Activated naive CD4-positive, alpha-beta T cell treated with anti-CD3 and anti-CD28 coated beads for 36 hours (primary cell): Measurements from ENCODE around the gene TMPRSS13. TPM values are rescaled to one million over a fixed set of nuclear protein-coding genes. Genes with fewer than 3 reads are reported as not detected.
"Not testable (repeated sequence)": the region's sequence is repeated elsewhere in the genome, so short reads cannot be mapped to it uniquely, and the experiment has no call there.

Experiments used
- CTCF ChIA-PET: fragments of 350-600 bp; sonication (Branson Sonifier 250); formaldehyde crosslinking; loops from one replicate; lab custom pipeline; 2021; ENCODE audit warnings: antibody characterized with exemption; lab: Charles Lee
- DNase-seq: peaks from one replicate; pipeline ENCODE4 v3.0.0-alpha.2; 2020
- H3K27ac Mint-ChIP-seq: one replicate; pipeline ENCODE4 v1.8.0; 2021; ENCODE audit warnings: mild to moderate bottlenecking, mixed read lengths
- H3K27me3 Mint-ChIP-seq: one replicate; pipeline ENCODE4 v1.8.0; 2021; ENCODE audit warnings: low read depth, mixed read lengths
- H3K36me3 Mint-ChIP-seq: one replicate; pipeline ENCODE4 v1.8.0; 2021; ENCODE audit warnings: low read depth, mixed read lengths
- H3K4me1 Mint-ChIP-seq: one replicate; pipeline ENCODE4 v1.8.0; 2021; ENCODE audit warnings: low read depth, mixed read lengths
- H3K4me3 Mint-ChIP-seq: one replicate; pipeline ENCODE4 v1.8.0; 2021; ENCODE audit warnings: mild to moderate bottlenecking, moderate library complexity, mixed read lengths
- H3K9me3 Mint-ChIP-seq: one replicate; pipeline ENCODE4 v1.8.0; 2021; ENCODE audit warnings: mixed read lengths
- intact Hi-C: fragments of 100-400 bp; cut with micrococcal nuclease; formaldehyde crosslinking; loops from one replicate; pipeline ENCODE4 v1.15.1; 2023
- total RNA-seq, 2 experiments: library from RNA; stranded (reverse); gene quantifications; one replicate each; pipeline ENCODE4 v1.2.3, GENCODE V29; 2021

Gene TMPRSS13
- total RNA-seq, 2 experiments from 2014 or later, result 0.15 to 0.21 TPM

- no peak for DNase-seq
- Mint-ChIP-seq H3K4me1 (peaks cover 44% of the 10 kb centered on the region), H3K4me3 (no peak overlapping the region), H3K36me3 (no peaks in the 10 kb centered on the region), H3K27me3 (no peaks in the 10 kb centered on the region), H3K9me3 (no peaks in the 10 kb centered on the region), H3K27ac (no peak overlapping the region)
- CTCF ChIA-PET, result interaction anchor here (1.0 to 5.6 kb wide), 3 partner anchors 11 to 126 kb away, joined by 3 to 53 read pairs (median 4); no protein-coding TSS in a partner anchor
- intact Hi-C loops, result no loop called here
Measured at GRCh38 chr11:117927926-117928325, 1.3 kb downstream of the TMPRSS13 start.

- H3K36me3 Mint-ChIP-seq, H3K27me3 Mint-ChIP-seq, H3K9me3 Mint-ChIP-seq, DNase-seq, intact Hi-C loops, H3K27ac Mint-ChIP-seq, H3K4me3 Mint-ChIP-seq: not testable (repeated sequence)
- H3K4me1 Mint-ChIP-seq, result peaks cover 27% of the 10 kb centered on the region
- CTCF ChIA-PET, result interaction anchor here (1.0 to 1.2 kb wide), 2 partner anchors 20 to 500 kb away, joined by 3 to 5 read pairs; no protein-coding TSS in a partner anchor
Measured at GRCh38 chr11:117926166-117926565, 3.0 kb downstream of the TMPRSS13 start.

GRCh38 chr11:117925198-117925925 lies 3.8 kb downstream of the TMPRSS13 start:
- no peaks in the 10 kb centered on the region for H3K9me3 Mint-ChIP-seq
- H3K27me3 Mint-ChIP-seq, result no peaks in the 10 kb centered on the region
- no peak overlapping the region for H3K27ac Mint-ChIP-seq
- no peak for DNase-seq
- CTCF ChIA-PET, result no interaction called here
- no peaks in the 10 kb centered on the region for H3K36me3 Mint-ChIP-seq
- intact Hi-C loops, result no loop called here
- no peak overlapping the region for H3K4me3 Mint-ChIP-seq
- H3K4me1 Mint-ChIP-seq, result peaks cover 19% of the 10 kb centered on the region

- H3K36me3 Mint-ChIP-seq, result no peaks in the 10 kb centered on the region
- CTCF ChIA-PET, result interaction anchor here (1.5 kb wide), 1 partner anchor 22 kb away, joined by 5 read pairs; no protein-coding TSS in a partner anchor
- no peaks in the 10 kb centered on the region for H3K27me3 Mint-ChIP-seq
- no peak overlapping the region for H3K27ac Mint-ChIP-seq
- no peaks in the 10 kb centered on the region for H3K9me3 Mint-ChIP-seq
- peaks cover 15% of the 10 kb centered on the region for H3K4me1 Mint-ChIP-seq
- intact Hi-C loops, result no loop called here
- DNase-seq, result no peak
- H3K4me3 Mint-ChIP-seq, result no peak overlapping the region
Measured at GRCh38 chr11:117924631-117925170, 4.5 kb downstream of the TMPRSS13 start.

GRCh38 chr11:117923773-117924172 lies 5.4 kb downstream of the TMPRSS13 start:
- CTCF ChIA-PET, result interaction anchor here (0.8 to 1.5 kb wide), 3 partner anchors 23 to 129 kb away, joined by 3 to 5 read pairs (median 5); no protein-coding TSS in a partner anchor
- Mint-ChIP-seq H3K9me3 (no peaks in the 10 kb centered on the region), H3K27ac (no peak overlapping the region), H3K4me1 (peaks cover 13% of the 10 kb centered on the region), H3K27me3 (no peaks in the 10 kb centered on the region), H3K4me3 (no peak overlapping the region), H3K36me3 (no peaks in the 10 kb centered on the region)
- no peak for DNase-seq
- intact Hi-C loops, result no loop called here

- H3K27ac Mint-ChIP-seq, result no peak overlapping the region
- no peak overlapping the region for H3K4me3 Mint-ChIP-seq
- DNase-seq, result no peak
- peaks cover 9% of the 10 kb centered on the region for H3K4me1 Mint-ChIP-seq
- no peaks in the 10 kb centered on the region for H3K9me3 Mint-ChIP-seq
- intact Hi-C loops, result no loop called here
- H3K36me3 Mint-ChIP-seq, result no peaks in the 10 kb centered on the region
- CTCF ChIA-PET, result interaction anchor here (0.8 to 1.5 kb wide), 3 partner anchors 24 to 130 kb away, joined by 3 to 5 read pairs (median 5); no protein-coding TSS in a partner anchor
- no peaks in the 10 kb centered on the region for H3K27me3 Mint-ChIP-seq
Measured at GRCh38 chr11:117923275-117923674, 5.9 kb downstream of the TMPRSS13 start.

- DNase-seq, result no peak
- Mint-ChIP-seq H3K27ac (no peak overlapping the region), H3K4me3 (no peak overlapping the region), H3K36me3 (no peaks in the 10 kb centered on the region), H3K9me3 (no peaks in the 10 kb centered on the region), H3K27me3 (no peaks in the 10 kb centered on the region), H3K4me1 (peaks cover 8% of the 10 kb centered on the region)
- intact Hi-C loops, result no loop called here
- CTCF ChIA-PET, result interaction anchor here (1.0 kb wide), 1 partner anchor 25 kb away, joined by 3 read pairs; no protein-coding TSS in a partner anchor
Measured at GRCh38 chr11:117921893-117922292, 7.3 kb downstream of the TMPRSS13 start.

- no peak overlapping the region for H3K4me3 Mint-ChIP-seq
- H3K36me3 Mint-ChIP-seq, result no peaks in the 10 kb centered on the region
Measured at GRCh38 chr11:117921456-117921855, 7.7 kb downstream of the TMPRSS13 start.

GRCh38 chr11:117919781-117920221 lies 9.4 kb downstream of the TMPRSS13 start:
- no peaks in the 10 kb centered on the region for H3K36me3 Mint-ChIP-seq
- intact Hi-C loops, result no loop called here
- no peak overlapping the region for H3K27ac Mint-ChIP-seq
- no peaks in the 10 kb centered on the region for H3K9me3 Mint-ChIP-seq
- H3K27me3 Mint-ChIP-seq, result no peaks in the 10 kb centered on the region
- H3K4me3 Mint-ChIP-seq, result no peak overlapping the region
- peak; percentile 45 for DNase-seq
- CTCF ChIA-PET, result interaction anchor here (1.0 to 2.1 kb wide), 5 partner anchors 27 to 134 kb away, joined by 3 to 12 read pairs (median 4); no protein-coding TSS in a partner anchor
- peaks cover 8% of the 10 kb centered on the region for H3K4me1 Mint-ChIP-seq

More at GRCh38 chr11:117921456-117921855, 7.7 kb downstream of the TMPRSS13 start:
- CTCF ChIA-PET, result interaction anchor here (0.9 kb wide), 1 partner anchor 25 kb away, joined by 5 read pairs; no protein-coding TSS in a partner anchor
- Mint-ChIP-seq H3K4me1 (peaks cover 8% of the 10 kb centered on the region), H3K27ac (no peak overlapping the region), H3K27me3 (no peaks in the 10 kb centered on the region), H3K9me3 (no peaks in the 10 kb centered on the region)
- no peak for DNase-seq
- intact Hi-C loops, result no loop called here

GRCh38 chr11:117919341-117919740 lies 9.9 kb downstream of the TMPRSS13 start:
- DNase-seq, result no peak
- Mint-ChIP-seq H3K36me3 (no peaks in the 10 kb centered on the region), H3K4me3 (no peak overlapping the region), H3K4me1 (peaks cover 8% of the 10 kb centered on the region), H3K27ac (no peak overlapping the region), H3K9me3 (no peaks in the 10 kb centered on the region), H3K27me3 (no peaks in the 10 kb centered on the region)
- CTCF ChIA-PET, result interaction anchor here (1.0 to 2.1 kb wide), 5 partner anchors 28 to 134 kb away, joined by 3 to 12 read pairs (median 4); no protein-coding TSS in a partner anchor
- intact Hi-C loops, result no loop called here

- Mint-ChIP-seq H3K4me1 (peaks cover 8% of the 10 kb centered on the region), H3K4me3 (no peak overlapping the region), H3K27me3 (no peaks in the 10 kb centered on the region), H3K27ac (no peak overlapping the region), H3K36me3 (no peaks in the 10 kb centered on the region), H3K9me3 (no peaks in the 10 kb centered on the region)
- intact Hi-C loops, result no loop called here
- CTCF ChIA-PET, result interaction anchor here (1.0 to 2.1 kb wide), 4 partner anchors 29 to 135 kb away, joined by 3 to 12 read pairs (median 5); no protein-coding TSS in a partner anchor
- DNase-seq, result no peak
Measured at GRCh38 chr11:117918366-117919255, 10.6 kb downstream of the TMPRSS13 start.
